Stimulated activated CD8-positive, alpha-beta memory T cell treated with anti-CD3 and anti-CD28 coated beads, Interleukin-2, amount 100 ng/mL, for 1 hour (primary cell): ENCODE measurements around the gene BICD1.

Experiments
- DNase-seq, 2 donors: peaks; one replicate each; pipeline ENCODE4 v3.0.0-alpha.2; 2020; ENCODE audit warnings: low read depth in 2 of 2

Gene BICD1

GRCh38 chr12:32402170-32402569 lies 295.5 kb downstream of the BICD1 start:
- DNase-seq, result no peak

GRCh38 chr12:32402946-32403345 lies 296.3 kb downstream of the BICD1 start:
- no peak for DNase-seq

- no peak for DNase-seq
These were observed 301.1 kb downstream of the BICD1 start for GRCh38 chr12:32407795-32408194.

GRCh38 chr12:32413412-32413811 lies 306.8 kb downstream of the BICD1 start:
- DNase-seq, result no peak

GRCh38 chr12:32418221-32418620 lies 311.6 kb downstream of the BICD1 start:
- no peak for DNase-seq

GRCh38 chr12:32418903-32419519 lies 312.4 kb downstream of the BICD1 start:
- DNase-seq, result no peak

GRCh38 chr12:32419520-32419960 lies 312.9 kb downstream of the BICD1 start:
- no peak for DNase-seq

GRCh38 chr12:32420356-32420755 lies 313.7 kb downstream of the BICD1 start:
- no peak for DNase-seq

- DNase-seq, result no peak
These were observed 316.9 kb downstream of the BICD1 start for GRCh38 chr12:32423559-32423958.

GRCh38 chr12:32431025-32431424 lies 324.4 kb downstream of the BICD1 start:
- DNase-seq, result no peak
